ENCODE measurements around the gene IDS.
"Not testable (repeated sequence)": the region's sequence is repeated elsewhere in the genome, so short reads cannot be mapped to it uniquely, and the experiment has no call there.

GRCh38 chrX:149537474-149537873 lies 32.4 kb upstream of the IDS start:
- TF ChIP-seq EZH2 (IDR thresholded peaks at IDR 0.05; ENCODE audit: low read length, missing control alignments); CTCF (conservative IDR thresholded peaks at IDR 0.05 in 1 of 2, IDR thresholded peaks at IDR 0.05 in 1 of 2; ENCODE audit: low read depth in 1 of 2, low read length in 2 of 2): not testable (repeated sequence)
